PC-9 (cell line): ENCODE measurements around the gene AGMO. TPM values are rescaled to one million over a fixed set of nuclear protein-coding genes. Genes with fewer than 3 reads are reported as not detected.

ENCODE experiments used
- BruUV-seq: library from RNA; stranded (reverse); fragments of 400-500 nt; replicated peaks from 2 replicates; lab custom pipeline; 2021; lab: Mats Ljungman, UMichigan
- CTCF ChIA-PET: fragments of 300-600 bp; sonication (Branson Sonifier 250); formaldehyde crosslinking; loops from one replicate; lab custom pipeline; 2022; ENCODE audit warnings: antibody characterized with exemption; lab: Charles Lee
- POLR2A ChIA-PET: fragments of 300-600 bp; sonication (Branson Sonifier 250); formaldehyde crosslinking; loops from one replicate; lab custom pipeline; 2022; ENCODE audit warnings: antibody characterized with exemption; ENCODE audit not compliant: unreplicated experiment; lab: Charles Lee
- DNase-seq, 2 experiments: peaks; one replicate each; pipeline versions ENCODE4 v3.0.0 to v3.0.0-alpha.2; 2015 to 2022; ENCODE audit warnings: mixed read lengths in 1 of 2
- H2AFZ ChIP-seq: fragments of 200-600 bp; sonication (generic); 2 replicates; pipeline ENCODE4 v1.8.1; 2017; ENCODE audit warnings: antibody characterized with exemption
- H3F3A ChIP-seq: fragments of 200-600 bp; sonication (generic); 2 replicates; pipeline ENCODE4 v1.8.1; 2017; ENCODE audit warnings: antibody characterized with exemption, mild to moderate bottlenecking, low read depth; ENCODE audit not compliant: insufficient read depth
- H3K27ac ChIP-seq: fragments of 200-600 bp; sonication (generic); 2 replicates; pipeline ENCODE4 v1.6.1; 2016; ENCODE audit warnings: mixed run types
- H3K27me3 ChIP-seq: fragments of 200-600 bp; sonication (generic); 2 replicates; pipeline ENCODE4 v1.6.1; 2016; ENCODE audit warnings: low read depth, mixed run types; ENCODE audit not compliant: insufficient read depth
- H3K36me3 ChIP-seq: fragments of 200-600 bp; sonication (generic); 2 replicates; pipeline ENCODE4 v1.6.1; 2016; ENCODE audit warnings: low read depth, mixed run types
- H3K4me1 ChIP-seq: fragments of 200-600 bp; sonication (generic); replicated peaks from 2 replicates; pipeline ENCODE4 v1.6.1; 2016; ENCODE audit warnings: mixed run types; ENCODE audit not compliant: insufficient read depth
- H3K4me2 ChIP-seq: fragments of 200-600 bp; sonication (generic); 2 replicates; pipeline ENCODE4 v1.6.1; 2017; ENCODE audit warnings: mixed run types
- H3K4me3 ChIP-seq: fragments of 200-600 bp; sonication (generic); 2 replicates; pipeline ENCODE4 v1.6.1; 2016; ENCODE audit warnings: mixed run types
- H3K79me2 ChIP-seq: fragments of 200-600 bp; sonication (generic); 2 replicates; pipeline ENCODE4 v1.6.1; 2017; ENCODE audit warnings: low read depth, mixed run types
- H3K9me2 ChIP-seq: fragments of 200-600 bp; sonication (generic); 2 replicates; pipeline ENCODE4 v1.8.1; 2017; ENCODE audit warnings: mild to moderate bottlenecking; ENCODE audit not compliant: insufficient read depth
- H3K9me3 ChIP-seq: fragments of 200-600 bp; sonication (generic); 2 replicates; pipeline ENCODE4 v1.8.1; 2016; ENCODE audit warnings: low read depth; ENCODE audit not compliant: insufficient read depth
- H4K20me1 ChIP-seq: fragments of 200-600 bp; sonication (generic); 2 replicates; pipeline ENCODE4 v1.8.1; 2017; ENCODE audit not compliant: insufficient read depth
- CTCF ChIP-seq: fragments of 200-600 bp; sonication (generic); conservative IDR thresholded peaks from 2 replicates; pipeline ENCODE4 v1.6.1; 2017; ENCODE audit warnings: mixed run types, antibody characterized with exemption, mild to moderate bottlenecking, moderate library complexity
- EZH2 ChIP-seq: fragments of 200-600 bp; sonication (generic); IDR thresholded peaks from 2 replicates; pipeline ENCODE4 v1.8.0; 2017; ENCODE audit warnings: antibody characterized with exemption, low read depth
- intact Hi-C: fragments of 100-400 bp; cut with micrococcal nuclease; formaldehyde crosslinking; loops from one replicate; pipeline ENCODE4 v1.10.0; 2022; ENCODE audit not compliant: unreplicated experiment
- total RNA-seq: library from RNA; stranded (reverse); gene quantifications from 2 replicates; pipeline ENCODE4 v1.2.3, GENCODE V29; 2021

AGMO gene
- total RNA-seq, 1 experiment from 2014 or later, result not detected

GRCh38 chr7:15566476-15566875 is 4.7 kb upstream of the AGMO start:
- TF ChIP-seq CTCF (no peak), EZH2 (no peak)
- H3K27me3 ChIP-seq, result no peaks in the 10 kb centered on the region
- H3K36me3 ChIP-seq, result no peaks in the 10 kb centered on the region
- ChIA-PET POLR2A (no interaction called here), CTCF (interaction anchor here (0.6 kb wide), 1 partner anchor 480 kb away, joined by 4 read pairs; no protein-coding TSS in a partner anchor)
- H3K4me2 ChIP-seq, result no peak overlapping the region
- H3K9me2 ChIP-seq, result no peaks in the 10 kb centered on the region
- no peak overlapping the region for H3K4me3 ChIP-seq
- H4K20me1 ChIP-seq, result no peaks in the 10 kb centered on the region
- intact Hi-C loops, result no loop called here
- no peaks in the 10 kb centered on the region for H3K79me2 ChIP-seq
- no peaks in the 10 kb centered on the region for H3K9me3 ChIP-seq
- no peak for DNase-seq
- no peaks in the 10 kb centered on the region for H3F3A ChIP-seq
- H2AFZ ChIP-seq, result no peak overlapping the region
- BruUV-seq, result no TSS peak
- H3K4me1 ChIP-seq, result no peaks in the 10 kb centered on the region
- no peak overlapping the region for H3K27ac ChIP-seq

- no peak for DNase-seq
- Histone ChIP-seq H3K4me1 (no peaks in the 10 kb centered on the region), H3K9me3 (no peaks in the 10 kb centered on the region), H3K36me3 (no peaks in the 10 kb centered on the region), H3K27me3 (no peaks in the 10 kb centered on the region), H3F3A (no peaks in the 10 kb centered on the region), H3K79me2 (no peaks in the 10 kb centered on the region), H3K4me2 (no peak overlapping the region), H4K20me1 (no peaks in the 10 kb centered on the region), H3K27ac (no peak overlapping the region), H3K4me3 (no peak overlapping the region), H3K9me2 (0 out of 2 replicates have a peak, but pooled peaks cover 5% of the 10 kb centered on the region), H2AFZ (no peak overlapping the region)
- intact Hi-C loops, result no loop called here
- CTCF ChIA-PET, result no interaction called here
- POLR2A ChIA-PET, result no interaction called here
- no TSS peak for BruUV-seq
- TF ChIP-seq EZH2 (no peak), CTCF (no peak)
Measured at GRCh38 chr7:15560968-15561367, 847 bp downstream of the AGMO start.

- BruUV-seq, result no TSS peak
- Histone ChIP-seq H3K4me3 (no peak overlapping the region), H3K27ac (no peak overlapping the region), H2AFZ (no peak overlapping the region), H3F3A (no peaks in the 10 kb centered on the region), H3K36me3 (no peaks in the 10 kb centered on the region), H3K9me2 (0 out of 2 replicates have a peak, but pooled peaks cover 5% of the 10 kb centered on the region), H3K27me3 (no peaks in the 10 kb centered on the region), H3K79me2 (no peaks in the 10 kb centered on the region), H3K4me1 (no peaks in the 10 kb centered on the region), H3K9me3 (no peaks in the 10 kb centered on the region), H4K20me1 (no peaks in the 10 kb centered on the region), H3K4me2 (no peak overlapping the region)
- DNase-seq, result no peak
- CTCF ChIA-PET, result no interaction called here
- intact Hi-C loops, result no loop called here
- no peak for TF ChIP-seq EZH2
- no peak for TF ChIP-seq CTCF
- POLR2A ChIA-PET, result no interaction called here
Measured at GRCh38 chr7:15559416-15559928, 2.3 kb downstream of the AGMO start.
